H9 (cell line): ENCODE measurements around the gene CAMK1. TPM values are rescaled to one million over a fixed set of nuclear protein-coding genes. Genes with fewer than 3 reads are reported as not detected.

Experiments used
- DNase-seq: peaks from one replicate; pipeline ENCODE4 v3.0.0-alpha.2; 2017
- H2AFZ ChIP-seq: one replicate; pipeline ENCODE4 v1.6.1; 2013; ENCODE audit warnings: mild to moderate bottlenecking, low read length, control low read depth, moderate library complexity
- H2AK5ac ChIP-seq: 2 replicates; pipeline ENCODE4 v1.6.1; 2013; ENCODE audit warnings: low read length, control low read depth, mixed read lengths; ENCODE audit not compliant: insufficient read length
- H2BK120ac ChIP-seq: one replicate; pipeline ENCODE4 v1.6.1; 2013; ENCODE audit warnings: low read depth, mild to moderate bottlenecking, low read length, control low read depth, inconsistent platforms; ENCODE audit not compliant: poor library complexity, severe bottlenecking
- H2BK12ac ChIP-seq: 2 replicates; pipeline ENCODE4 v1.6.1; 2013; ENCODE audit warnings: low read length, control low read depth, mixed read lengths, low read depth; ENCODE audit not compliant: insufficient read length
- H2BK15ac ChIP-seq: 2 replicates; pipeline ENCODE4 v1.6.1; 2013; ENCODE audit warnings: low read depth, low read length, control low read depth
- H2BK20ac ChIP-seq: one replicate; pipeline ENCODE4 v1.6.1; 2013; ENCODE audit warnings: low read depth, mild to moderate bottlenecking, low read length, control low read depth, inconsistent platforms; ENCODE audit not compliant: poor library complexity, severe bottlenecking
- H2BK5ac ChIP-seq: 2 replicates; pipeline ENCODE4 v1.6.1; 2013; ENCODE audit warnings: low read length, control low read depth, mixed read lengths; ENCODE audit not compliant: insufficient read length
- H3K14ac ChIP-seq: 2 replicates; pipeline ENCODE4 v1.6.1; 2013; ENCODE audit warnings: low read length, control low read depth; ENCODE audit not compliant: insufficient read depth
- H3K18ac ChIP-seq: 2 replicates; pipeline ENCODE4 v1.6.1; 2013; ENCODE audit warnings: low read depth, mild to moderate bottlenecking, mixed read lengths, low read length, control low read depth; ENCODE audit not compliant: insufficient read length
- H3K23ac ChIP-seq: 2 replicates; pipeline ENCODE4 v1.6.1; 2013; ENCODE audit warnings: low read length, control low read depth, mixed read lengths, low read depth; ENCODE audit not compliant: insufficient read length
- H3K23me2 ChIP-seq: 2 replicates; pipeline ENCODE4 v1.6.1; 2013; ENCODE audit warnings: low read depth, mild to moderate bottlenecking, mixed read lengths, low read length, control low read depth; ENCODE audit not compliant: insufficient read length, poor library complexity, severe bottlenecking
- H3K27ac ChIP-seq: 2 replicates; pipeline ENCODE4 v1.5.1; 2013; ENCODE audit warnings: low read length, control low read depth, mixed read lengths, low read depth; ENCODE audit not compliant: insufficient read length
- H3K27me3 ChIP-seq: 2 replicates; pipeline ENCODE4 v1.6.1; 2013; ENCODE audit warnings: low read length, control low read depth, inconsistent platforms; ENCODE audit not compliant: insufficient read depth
- H3K4ac ChIP-seq: 2 replicates; pipeline ENCODE4 v1.6.1; 2013; ENCODE audit warnings: low read depth, mild to moderate bottlenecking, control low read depth, inconsistent platforms, low read length, moderate library complexity
- H3K4me1 ChIP-seq: 2 replicates; pipeline ENCODE4 v1.6.1; 2013; ENCODE audit warnings: low read length, control low read depth, inconsistent platforms; ENCODE audit not compliant: insufficient read depth
- H3K4me2 ChIP-seq: 2 replicates; pipeline ENCODE4 v1.6.1; 2013; ENCODE audit warnings: low read length, control low read depth, mixed read lengths; ENCODE audit not compliant: insufficient read length, insufficient read depth
- H3K56ac ChIP-seq: 2 replicates; pipeline ENCODE4 v1.6.1; 2013; ENCODE audit warnings: low read depth, mild to moderate bottlenecking, mixed read lengths, low read length, control low read depth; ENCODE audit not compliant: insufficient read length
- H3K79me1 ChIP-seq: 2 replicates; pipeline ENCODE4 v1.6.1; 2013; ENCODE audit warnings: low read depth, mild to moderate bottlenecking, moderate library complexity, low read length, control low read depth, inconsistent platforms; ENCODE audit not compliant: insufficient read depth, poor library complexity, severe bottlenecking
- H3K79me2 ChIP-seq: 2 replicates; pipeline ENCODE4 v1.6.1; 2013; ENCODE audit warnings: low read length, control low read depth, inconsistent platforms; ENCODE audit not compliant: insufficient read depth
- H3K9ac ChIP-seq: 2 replicates; pipeline ENCODE4 v1.6.1; 2013; ENCODE audit warnings: low read length, control low read depth, mixed read lengths; ENCODE audit not compliant: insufficient read length; ENCODE audit errors: extremely low read depth
- H3K9me3 ChIP-seq: one replicate; pipeline ENCODE4 v1.6.1; 2013; ENCODE audit warnings: low read depth, low read length, inconsistent platforms; ENCODE audit not compliant: control insufficient read depth
- H3T11ph ChIP-seq: one replicate; pipeline ENCODE4 v1.6.1; 2013; ENCODE audit warnings: mild to moderate bottlenecking, low read length, control low read depth, inconsistent platforms
- H4K20me1 ChIP-seq: one replicate; pipeline ENCODE4 v1.6.1; 2013; ENCODE audit not compliant: control insufficient read depth, insufficient read length, insufficient read depth
- H4K5ac ChIP-seq: 2 replicates; pipeline ENCODE4 v1.6.1; 2013; ENCODE audit warnings: low read depth, mild to moderate bottlenecking, mixed read lengths, low read length, control low read depth; ENCODE audit not compliant: insufficient read length
- H4K8ac ChIP-seq: replicated peaks from 2 replicates; pipeline ENCODE4 v1.6.1; 2013; ENCODE audit warnings: low read length, control low read depth, mixed read lengths, low read depth; ENCODE audit not compliant: insufficient read length
- H4K91ac ChIP-seq: 2 replicates; pipeline ENCODE4 v1.6.1; 2013; ENCODE audit warnings: low read depth, mild to moderate bottlenecking, moderate library complexity, mixed read lengths, low read length, control low read depth; ENCODE audit not compliant: insufficient read length
- H3K27ac Mint-ChIP-seq, 3 experiments: 2 replicates in 2 of 3; 3 replicates in 1 of 3; pipeline ENCODE4 v1.8.0; 2020 to 2021; ENCODE audit warnings: mixed read lengths in 3 of 3, mild to moderate bottlenecking in 1 of 3, moderate library complexity in 1 of 3
- H3K27me3 Mint-ChIP-seq: 2 replicates; pipeline ENCODE4 v1.8.0; 2021; ENCODE audit warnings: low read depth, mild to moderate bottlenecking, moderate library complexity, mixed read lengths
- H3K36me3 Mint-ChIP-seq, 3 experiments: 2 replicates in 2 of 3; 3 replicates in 1 of 3; pipeline ENCODE4 v1.8.0; 2020 to 2021; ENCODE audit warnings: low read depth in 3 of 3, mixed read lengths in 3 of 3; ENCODE audit not compliant: insufficient read depth in 1 of 3
- H3K4me1 Mint-ChIP-seq, 2 experiments: 2 replicates each; pipeline ENCODE4 v1.8.0; 2020; ENCODE audit warnings: mixed read lengths in 2 of 2
- H3K4me3 Mint-ChIP-seq, 2 experiments: 2 replicates in 1 of 2; 3 replicates in 1 of 2; pipeline ENCODE4 v1.8.0; 2020 to 2021; ENCODE audit warnings: mild to moderate bottlenecking in 2 of 2, mixed read lengths in 2 of 2, moderate library complexity in 1 of 2
- H3K9me3 Mint-ChIP-seq, 2 experiments: 2 replicates in 1 of 2; 3 replicates in 1 of 2; pipeline ENCODE4 v1.8.0; 2020; ENCODE audit warnings: mild to moderate bottlenecking in 2 of 2, mixed read lengths in 2 of 2, moderate library complexity in 1 of 2
- CTCF ChIP-seq: fragments of 200-600 bp; sonication (generic); conservative IDR thresholded peaks from 3 replicates; pipeline ENCODE4 v1.8.0; 2021; ENCODE audit warnings: antibody characterized with exemption, mild to moderate bottlenecking
- WGBS: extraction: QIAGEN DNeasy Blood & Tissue Kit; methylation state at CpG from one replicate; pipeline ENCODE4 v1.1.7; 2013; ENCODE audit warnings: missing lambda C conversion rate, low lambda C conversion rate, mixed read lengths; ENCODE audit not compliant: insufficient read length; ENCODE audit errors: extremely low coverage; 5-methylcytosine and 5-hydroxymethylcytosine counted together
- total RNA-seq: library from RNA; stranded (reverse); gene quantifications from 2 replicates; pipeline ENCODE4 v1.2.1, GENCODE V29; 2021

Gene CAMK1
- total RNA-seq, 1 experiment from 2014 or later = 9.2 TPM

GRCh38 chr3:9800529-9800928, 30.8 kb upstream of the CAMK1 start:
- no peak overlapping the region for H3K56ac ChIP-seq
- DNase-seq = no peak
- H3K9me3 ChIP-seq = no peaks in the 10 kb centered on the region
- H2BK12ac ChIP-seq = no peak overlapping the region
- no peak overlapping the region for H3K23ac ChIP-seq
- H3K14ac ChIP-seq = no peak overlapping the region
- H3K18ac ChIP-seq = no peak overlapping the region
- H2AFZ ChIP-seq = no peak overlapping the region
- no peak overlapping the region for H3T11ph ChIP-seq
- Mint-ChIP-seq H3K27ac (no peak overlapping the region), H3K4me1 (no peaks in the 10 kb centered on the region), H3K4me3 (no peak overlapping the region), H3K36me3 (peaks cover 62 to 89% (median 76%) of the 10 kb centered on the region in 3 experiments; a peak in 6 of 7 replicates), H3K9me3 (no peaks in the 10 kb centered on the region), H3K27me3 (no peaks in the 10 kb centered on the region)
- H4K5ac ChIP-seq = no peak overlapping the region
- H3K4me2 ChIP-seq = no peak overlapping the region
- H3K79me2 ChIP-seq = no peaks in the 10 kb centered on the region
- H2BK20ac ChIP-seq = no peak overlapping the region
- peak; percentile 57 for TF ChIP-seq CTCF
- H4K91ac ChIP-seq = no peak overlapping the region
- H3K4ac ChIP-seq = no peak overlapping the region
- H3K27ac ChIP-seq = no peak overlapping the region
- no peaks in the 10 kb centered on the region for H4K20me1 ChIP-seq
- H2AK5ac ChIP-seq = no peak overlapping the region
- no peak overlapping the region for H2BK120ac ChIP-seq
- no peak overlapping the region for H2BK5ac ChIP-seq
- H3K23me2 ChIP-seq = no peaks in the 10 kb centered on the region
- H3K4me1 ChIP-seq = no peaks in the 10 kb centered on the region
- no peak overlapping the region for H4K8ac ChIP-seq
- no peak overlapping the region for H3K9ac ChIP-seq
- no peak overlapping the region for H2BK15ac ChIP-seq
- H3K27me3 ChIP-seq = no peaks in the 10 kb centered on the region; the same call in 1 of the 2 replicates
- H3K79me1 ChIP-seq = no peaks in the 10 kb centered on the region
- WGBS = no CpG with 5 or more reads among the region's 5 CpGs
